Stimulated activated naive CD8-positive, alpha-beta T cell treated with anti-CD3 and anti-CD28 coated beads, Interleukin-15, amount 100 ng/mL, for 72 hours (primary cell): ENCODE results near the gene ELP1.

Experiments used
- ATAC-seq: fragments of 150-1000 bp; cut with Tn5 transposase; 2 replicates; pipeline ENCODE4 v1.10.0; 2021; ENCODE audit warnings: mild to moderate bottlenecking, moderate library complexity
- DNase-seq, 2 donors: peaks; one replicate each; pipeline ENCODE4 v3.0.0; 2021 to 2022
- H3K27ac Mint-ChIP-seq, 2 donors: one replicate each; pipeline ENCODE4 v1.8.0; 2022; ENCODE audit warnings: mild to moderate bottlenecking in 2 of 2, mixed read lengths in 2 of 2, moderate library complexity in 2 of 2
- H3K27me3 Mint-ChIP-seq: one replicate; pipeline ENCODE4 v1.8.0; 2022; ENCODE audit warnings: mixed read lengths
- H3K4me1 Mint-ChIP-seq: one replicate; pipeline ENCODE4 v1.8.0; 2022; ENCODE audit warnings: mild to moderate bottlenecking, mixed read lengths
- H3K4me3 Mint-ChIP-seq, 2 donors: one replicate each; pipeline ENCODE4 v1.8.0; 2022; ENCODE audit warnings: mild to moderate bottlenecking in 2 of 2, mixed read lengths in 2 of 2, moderate library complexity in 1 of 2
- H3K9me3 Mint-ChIP-seq, 2 donors: one replicate each; pipeline ENCODE4 v1.8.0; 2022; ENCODE audit warnings: mixed read lengths in 2 of 2

ELP1 gene

DNA sequence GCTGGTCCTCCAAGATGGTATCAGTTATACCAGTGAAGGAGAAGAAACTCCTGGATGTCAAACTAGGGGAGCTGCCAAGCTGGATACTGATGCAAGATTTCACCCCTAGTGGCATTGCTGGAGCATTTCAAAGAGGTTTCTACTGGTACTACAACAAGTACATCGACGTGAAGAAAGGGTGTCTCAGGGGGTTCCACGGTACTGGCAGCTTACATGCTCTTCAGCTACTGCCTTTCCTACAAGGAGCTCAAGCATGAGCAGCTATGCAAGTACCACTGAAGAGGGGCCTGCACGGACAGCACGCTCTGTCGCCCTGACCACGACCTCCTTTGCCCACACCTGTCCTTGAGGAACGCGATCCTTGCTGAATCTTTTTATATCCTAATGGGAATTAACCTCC lies 97.6 kb downstream of the ELP1 start:
- DNase-seq = no peak
- H3K4me1 Mint-ChIP-seq = no peaks in the 10 kb centered on the region
- no peak overlapping the region for H3K27ac Mint-ChIP-seq
- H3K9me3 Mint-ChIP-seq = no peaks in the 10 kb centered on the region
- ATAC-seq = no peak
- H3K4me3 Mint-ChIP-seq = no peak overlapping the region
- H3K27me3 Mint-ChIP-seq = no peaks in the 10 kb centered on the region

DNA sequence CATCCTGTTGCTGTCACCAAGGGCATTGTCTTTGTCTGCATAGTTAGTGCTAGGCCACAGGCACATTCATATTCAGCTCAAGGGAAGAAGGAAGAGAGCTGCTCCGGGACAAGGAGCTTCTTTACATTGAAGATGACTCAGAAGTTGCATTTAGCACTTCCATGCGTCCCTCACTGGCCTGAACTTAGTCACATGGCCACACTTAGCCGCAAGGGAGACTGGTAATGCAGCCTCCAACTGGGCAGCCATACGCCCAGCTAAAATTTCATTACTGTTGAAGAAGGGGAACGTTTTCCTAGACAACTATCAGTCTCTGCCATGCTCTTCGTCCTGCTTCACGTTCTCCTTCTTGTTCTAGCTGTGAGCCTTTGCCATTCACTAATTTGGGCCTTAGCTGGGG lies 98.1 kb downstream of the ELP1 start:
- no peak overlapping the region for H3K27ac Mint-ChIP-seq
- DNase-seq (no peak), ATAC-seq (no peak)
- peaks cover 2% of the 10 kb centered on the region for H3K4me1 Mint-ChIP-seq
- H3K4me3 Mint-ChIP-seq = no peak overlapping the region
- no peaks in the 10 kb centered on the region for H3K27me3 Mint-ChIP-seq
- H3K9me3 Mint-ChIP-seq = no peaks in the 10 kb centered on the region

DNA sequence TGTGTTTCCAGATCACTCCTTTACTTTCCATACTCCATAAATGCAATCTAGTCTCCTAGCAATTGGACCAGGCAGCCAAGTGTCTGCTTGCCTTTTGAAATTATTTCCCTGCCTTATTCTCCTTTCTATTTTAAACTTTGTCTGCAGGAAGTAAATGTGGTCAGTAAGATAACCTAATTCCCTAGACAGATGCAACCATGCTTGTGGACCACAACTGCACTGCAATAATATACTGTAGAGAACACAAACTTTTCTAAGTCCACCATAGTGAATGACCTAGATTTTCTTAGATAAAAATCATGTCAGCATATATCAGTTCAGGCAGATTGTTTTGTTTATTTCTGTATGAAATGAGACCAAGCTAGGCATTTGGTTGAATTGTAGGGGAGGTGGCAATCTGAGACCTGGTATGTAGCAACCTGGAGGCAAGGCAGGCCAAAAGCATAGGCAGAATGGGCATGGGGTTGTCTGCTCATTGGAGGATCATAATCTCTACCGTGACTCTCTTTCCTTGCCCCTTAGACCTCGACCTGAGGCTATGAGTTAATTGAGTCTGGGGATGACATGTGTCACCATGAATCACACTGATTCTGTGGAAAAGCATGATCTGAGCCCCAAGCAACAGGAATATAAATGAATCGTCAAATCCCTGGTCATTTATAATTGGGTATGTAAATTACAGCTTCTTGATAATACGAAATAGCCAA lies 98.8 kb downstream of the ELP1 start:
- ATAC-seq (no peak), DNase-seq (no peak)
- Mint-ChIP-seq H3K27ac (no peak overlapping the region), H3K4me3 (no peak overlapping the region), H3K9me3 (no peaks in the 10 kb centered on the region), H3K27me3 (no peaks in the 10 kb centered on the region), H3K4me1 (peaks cover 8% of the 10 kb centered on the region)

DNA sequence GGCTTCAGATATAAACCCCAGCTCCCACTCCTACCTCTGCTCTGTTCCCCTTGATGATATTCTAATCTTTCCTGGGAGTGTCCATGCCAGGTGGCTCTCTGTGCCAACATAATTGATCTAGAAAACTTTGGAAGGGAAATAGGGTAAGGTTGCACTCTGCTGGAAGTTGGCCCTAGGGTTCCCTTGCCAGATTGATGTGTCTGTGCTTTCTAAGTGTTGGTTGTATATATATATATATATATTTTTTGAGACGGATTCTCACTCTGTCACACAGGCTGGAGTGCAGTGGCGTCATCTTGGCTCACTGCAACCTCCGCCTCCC lies 101.8 kb downstream of the ELP1 start:
- no peak overlapping the region for H3K27ac Mint-ChIP-seq
- H3K27me3 Mint-ChIP-seq = peaks cover 11% of the 10 kb centered on the region
- no peak overlapping the region for H3K4me3 Mint-ChIP-seq
- peaks cover 8% of the 10 kb centered on the region for H3K4me1 Mint-ChIP-seq
- H3K9me3 Mint-ChIP-seq = no peaks in the 10 kb centered on the region
- no peak for DNase-seq
- no peak for ATAC-seq

DNA sequence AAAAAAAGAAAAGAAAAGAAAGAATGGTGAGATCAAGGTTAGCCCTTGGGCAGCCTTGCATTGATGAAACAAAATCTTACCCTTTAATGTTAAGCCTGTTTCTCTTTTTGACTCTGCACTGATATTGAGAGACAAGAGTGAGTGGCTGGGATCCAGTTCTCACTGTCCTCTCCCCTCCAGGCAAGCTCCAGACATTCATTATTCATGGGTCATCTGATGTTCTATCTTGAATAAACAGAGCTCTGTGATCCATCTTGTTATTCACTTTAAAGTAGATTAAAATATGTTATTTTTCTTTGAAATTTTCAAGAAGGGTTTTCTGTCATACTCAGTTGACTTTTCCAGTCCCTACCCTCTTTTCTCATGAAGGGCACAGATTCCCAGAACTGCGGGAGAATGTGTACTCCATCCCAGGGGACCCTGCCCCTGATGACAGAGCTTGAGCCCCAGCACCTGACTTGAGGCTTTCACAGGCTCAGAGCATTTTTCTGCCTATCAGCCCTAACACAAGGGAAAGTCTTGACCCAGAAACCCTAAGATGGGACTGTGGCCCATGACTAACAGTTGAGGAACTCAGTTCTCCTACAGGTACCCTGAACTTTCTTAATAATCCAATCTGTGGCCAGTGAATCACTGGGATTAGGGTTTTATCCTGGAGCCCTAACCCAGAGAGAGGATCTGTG lies 102.3 kb downstream of the ELP1 start:
- no peak overlapping the region for H3K4me3 Mint-ChIP-seq
- H3K27me3 Mint-ChIP-seq = peaks cover 11% of the 10 kb centered on the region
- DNase-seq (no peak), ATAC-seq (no peak)
- H3K27ac Mint-ChIP-seq = no peak overlapping the region
- peaks cover 8% of the 10 kb centered on the region for H3K4me1 Mint-ChIP-seq
- H3K9me3 Mint-ChIP-seq = no peaks in the 10 kb centered on the region

DNA sequence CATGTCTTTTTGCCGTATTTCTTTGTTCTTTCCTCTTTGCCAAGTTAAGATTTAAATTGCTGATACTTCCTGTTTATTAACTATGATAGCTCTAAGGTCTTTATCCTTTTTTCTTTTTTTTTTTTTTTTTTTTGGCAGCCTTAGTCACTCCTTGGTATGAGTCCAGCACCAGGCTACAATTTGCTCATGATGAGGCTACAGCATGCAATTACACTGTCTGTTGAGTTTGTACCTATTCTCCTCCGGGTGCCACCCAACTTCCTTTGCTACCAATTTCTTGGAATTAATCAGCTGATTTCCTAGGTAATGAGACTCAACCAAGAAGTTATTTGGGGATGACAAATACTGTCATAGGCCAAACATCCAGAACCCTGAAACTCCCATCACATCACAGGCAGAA lies 103.7 kb downstream of the ELP1 start:
- no peak overlapping the region for H3K27ac Mint-ChIP-seq
- H3K4me1 Mint-ChIP-seq = peaks cover 8% of the 10 kb centered on the region
- DNase-seq = no peak
- no peak overlapping the region for H3K4me3 Mint-ChIP-seq
- ATAC-seq = no peak
- peaks cover 11% of the 10 kb centered on the region for H3K27me3 Mint-ChIP-seq
- no peaks in the 10 kb centered on the region for H3K9me3 Mint-ChIP-seq

DNA sequence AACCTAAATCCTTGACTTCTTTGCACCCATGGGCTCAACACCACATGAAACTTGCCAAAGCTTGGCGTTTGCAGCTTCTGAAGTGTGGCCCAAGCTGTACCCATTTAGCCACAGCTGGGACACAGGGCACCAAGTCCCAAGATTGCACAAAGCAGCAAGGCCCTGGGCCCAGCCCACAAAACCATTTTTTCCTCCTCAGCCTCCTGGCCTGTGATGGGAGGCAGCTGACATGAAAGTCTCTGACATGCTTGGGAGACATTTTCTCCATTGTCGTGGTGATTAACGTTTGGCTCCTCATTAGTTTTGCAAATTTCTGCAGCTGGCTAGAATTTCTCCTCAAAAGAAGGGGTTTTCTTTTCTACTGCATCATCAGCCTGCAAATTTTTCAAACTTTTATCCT lies 110.1 kb downstream of the ELP1 start:
- Mint-ChIP-seq H3K27me3 (peaks cover 20% of the 10 kb centered on the region), H3K4me1 (no peaks in the 10 kb centered on the region)

More for the DNA sequence above, 110.1 kb downstream of the ELP1 start:
- H3K9me3 Mint-ChIP-seq = peaks cover 16 to 34% of the 10 kb centered on the region in 2 donors
- H3K4me3 Mint-ChIP-seq = no peak overlapping the region
- H3K27ac Mint-ChIP-seq = no peak overlapping the region
- ATAC-seq = no peak
- DNase-seq = no peak
